ENCODE data around the gene PRPF8. TPM values are rescaled to one million over a fixed set of nuclear protein-coding genes. Genes with fewer than 3 reads are reported as not detected.
A peak's percentile ranks its signal among the peaks of the same experiment; 100 is the strongest.

PRPF8 gene
- total and polyA plus RNA-seq, 2 of the 13 experiments (the other 11 are each of a cell fraction or from before 2014, with no cell fraction given): 112 to 179 TPM

DNA sequence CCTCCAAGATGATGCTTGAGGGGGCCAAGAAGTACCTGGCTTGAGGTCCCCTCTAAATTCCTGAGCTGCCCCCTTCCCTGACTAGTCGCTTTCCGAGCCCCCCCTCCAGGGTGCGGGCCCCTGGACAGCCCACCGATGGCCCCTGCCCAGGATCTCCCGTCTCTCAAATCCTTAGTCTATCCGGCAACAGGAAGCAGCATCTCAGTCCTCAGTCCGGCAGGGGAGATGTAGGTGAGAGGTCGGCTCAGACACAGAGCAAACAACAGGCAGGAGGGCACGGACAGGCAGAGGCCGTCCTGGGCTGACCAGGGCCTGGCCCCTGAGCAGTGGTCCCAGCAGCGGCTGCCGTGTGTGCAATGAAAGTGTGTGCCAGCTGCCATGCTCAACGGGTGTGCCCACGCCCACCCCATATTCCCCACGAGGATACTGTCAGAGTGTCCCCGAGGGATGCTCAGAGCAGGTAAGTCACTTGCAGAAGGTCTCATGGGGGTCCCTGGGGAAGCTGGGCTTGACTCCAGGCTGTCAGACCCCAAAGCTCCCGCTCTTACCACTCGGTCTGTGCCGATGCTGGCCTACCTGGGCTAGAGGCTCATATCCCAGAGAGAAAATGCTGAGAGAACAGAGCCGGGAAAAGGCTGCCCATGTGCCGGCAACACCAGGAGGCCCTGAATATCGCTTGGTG lies 63.3 kb downstream of the PRPF8 start (continued):
- TF ChIP-seq, protein P1, sequence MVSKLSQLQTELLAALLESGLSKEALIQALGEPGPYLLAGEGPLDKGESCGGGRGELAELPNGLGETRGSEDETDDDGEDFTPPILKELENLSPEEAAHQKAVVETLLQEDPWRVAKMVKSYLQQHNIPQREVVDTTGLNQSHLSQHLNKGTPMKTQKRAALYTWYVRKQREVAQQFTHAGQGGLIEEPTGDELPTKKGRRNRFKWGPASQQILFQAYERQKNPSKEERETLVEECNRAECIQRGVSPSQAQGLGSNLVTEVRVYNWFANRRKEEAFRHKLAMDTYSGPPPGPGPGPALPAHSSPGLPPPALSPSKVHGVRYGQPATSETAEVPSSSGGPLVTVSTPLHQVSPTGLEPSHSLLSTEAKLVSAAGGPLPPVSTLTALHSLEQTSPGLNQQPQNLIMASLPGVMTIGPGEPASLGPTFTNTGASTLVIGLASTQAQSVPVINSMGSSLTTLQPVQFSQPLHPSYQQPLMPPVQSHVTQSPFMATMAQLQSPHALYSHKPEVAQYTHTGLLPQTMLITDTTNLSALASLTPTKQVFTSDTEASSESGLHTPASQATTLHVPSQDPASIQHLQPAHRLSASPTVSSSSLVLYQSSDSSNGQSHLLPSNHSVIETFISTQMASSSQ (IDR thresholded peaks at IDR 0.05; ENCODE audit: low read depth): no peak
- TF ChIP-seq, protein P1 (CRISPR knock-in tag; IDR thresholded peaks at IDR 0.05; ENCODE audit: borderline replicate concordance): no peak
- no peak for TF ChIP-seq ARNT2 (CRISPR knock-in tag; IDR thresholded peaks at IDR 0.05; ENCODE audit: low read depth)
- no peak for TF ChIP-seq ZNF274 (CRISPR knock-in tag; IDR thresholded peaks at IDR 0.05)
- TF ChIP-seq, protein P2, sequence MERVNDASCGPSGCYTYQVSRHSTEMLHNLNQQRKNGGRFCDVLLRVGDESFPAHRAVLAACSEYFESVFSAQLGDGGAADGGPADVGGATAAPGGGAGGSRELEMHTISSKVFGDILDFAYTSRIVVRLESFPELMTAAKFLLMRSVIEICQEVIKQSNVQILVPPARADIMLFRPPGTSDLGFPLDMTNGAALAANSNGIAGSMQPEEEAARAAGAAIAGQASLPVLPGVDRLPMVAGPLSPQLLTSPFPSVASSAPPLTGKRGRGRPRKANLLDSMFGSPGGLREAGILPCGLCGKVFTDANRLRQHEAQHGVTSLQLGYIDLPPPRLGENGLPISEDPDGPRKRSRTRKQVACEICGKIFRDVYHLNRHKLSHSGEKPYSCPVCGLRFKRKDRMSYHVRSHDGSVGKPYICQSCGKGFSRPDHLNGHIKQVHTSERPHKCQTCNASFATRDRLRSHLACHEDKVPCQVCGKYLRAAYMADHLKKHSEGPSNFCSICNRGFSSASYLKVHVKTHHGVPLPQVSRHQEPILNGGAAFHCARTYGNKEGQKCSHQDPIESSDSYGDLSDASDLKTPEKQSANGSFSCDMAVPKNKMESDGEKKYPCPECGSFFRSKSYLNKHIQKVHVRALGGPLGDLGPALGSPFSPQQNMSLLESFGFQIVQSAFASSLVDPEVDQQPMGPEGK (CRISPR knock-in tag; IDR thresholded peaks at IDR 0.05): peak; percentile 15; the same call in 1 of the 2 replicates
- TF ChIP-seq ZBTB7B (CRISPR knock-in tag; IDR thresholded peaks at IDR 0.05): 0 out of 2 replicates have a peak, but pooled peaks have one; percentile 44
- TF ChIP-seq, protein P3, sequence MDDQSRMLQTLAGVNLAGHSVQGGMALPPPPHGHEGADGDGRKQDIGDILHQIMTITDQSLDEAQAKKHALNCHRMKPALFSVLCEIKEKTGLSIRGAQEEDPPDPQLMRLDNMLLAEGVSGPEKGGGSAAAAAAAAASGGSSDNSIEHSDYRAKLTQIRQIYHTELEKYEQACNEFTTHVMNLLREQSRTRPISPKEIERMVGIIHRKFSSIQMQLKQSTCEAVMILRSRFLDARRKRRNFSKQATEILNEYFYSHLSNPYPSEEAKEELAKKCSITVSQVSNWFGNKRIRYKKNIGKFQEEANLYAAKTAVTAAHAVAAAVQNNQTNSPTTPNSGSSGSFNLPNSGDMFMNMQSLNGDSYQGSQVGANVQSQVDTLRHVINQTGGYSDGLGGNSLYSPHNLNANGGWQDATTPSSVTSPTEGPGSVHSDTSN (CRISPR knock-in tag; IDR thresholded peaks at IDR 0.05; ENCODE audit: borderline replicate concordance): no peak
- no peak for TF ChIP-seq ZNF550 (CRISPR knock-in tag; IDR thresholded peaks at IDR 0.05; ENCODE audit: borderline replicate concordance)
- TF ChIP-seq ZNF296 (CRISPR knock-in tag; conservative IDR thresholded peaks at IDR 0.05): no peak
- no peak for TF ChIP-seq ZNF775 (CRISPR knock-in tag; IDR thresholded peaks at IDR 0.05; ENCODE audit: borderline replicate concordance)
- TF ChIP-seq, protein P4, sequence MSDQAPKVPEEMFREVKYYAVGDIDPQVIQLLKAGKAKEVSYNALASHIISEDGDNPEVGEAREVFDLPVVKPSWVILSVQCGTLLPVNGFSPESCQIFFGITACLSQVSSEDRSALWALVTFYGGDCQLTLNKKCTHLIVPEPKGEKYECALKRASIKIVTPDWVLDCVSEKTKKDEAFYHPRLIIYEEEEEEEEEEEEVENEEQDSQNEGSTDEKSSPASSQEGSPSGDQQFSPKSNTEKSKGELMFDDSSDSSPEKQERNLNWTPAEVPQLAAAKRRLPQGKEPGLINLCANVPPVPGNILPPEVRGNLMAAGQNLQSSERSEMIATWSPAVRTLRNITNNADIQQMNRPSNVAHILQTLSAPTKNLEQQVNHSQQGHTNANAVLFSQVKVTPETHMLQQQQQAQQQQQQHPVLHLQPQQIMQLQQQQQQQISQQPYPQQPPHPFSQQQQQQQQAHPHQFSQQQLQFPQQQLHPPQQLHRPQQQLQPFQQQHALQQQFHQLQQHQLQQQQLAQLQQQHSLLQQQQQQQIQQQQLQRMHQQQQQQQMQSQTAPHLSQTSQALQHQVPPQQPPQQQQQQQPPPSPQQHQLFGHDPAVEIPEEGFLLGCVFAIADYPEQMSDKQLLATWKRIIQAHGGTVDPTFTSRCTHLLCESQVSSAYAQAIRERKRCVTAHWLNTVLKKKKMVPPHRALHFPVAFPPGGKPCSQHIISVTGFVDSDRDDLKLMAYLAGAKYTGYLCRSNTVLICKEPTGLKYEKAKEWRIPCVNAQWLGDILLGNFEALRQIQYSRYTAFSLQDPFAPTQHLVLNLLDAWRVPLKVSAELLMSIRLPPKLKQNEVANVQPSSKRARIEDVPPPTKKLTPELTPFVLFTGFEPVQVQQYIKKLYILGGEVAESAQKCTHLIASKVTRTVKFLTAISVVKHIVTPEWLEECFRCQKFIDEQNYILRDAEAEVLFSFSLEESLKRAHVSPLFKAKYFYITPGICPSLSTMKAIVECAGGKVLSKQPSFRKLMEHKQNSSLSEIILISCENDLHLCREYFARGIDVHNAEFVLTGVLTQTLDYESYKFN (CRISPR knock-in tag; conservative IDR thresholded peaks at IDR 0.05): peak; percentile 81
- TF ChIP-seq KDM1A (CRISPR knock-in tag; IDR thresholded peaks at IDR 0.05): no peak
- no peak for TF ChIP-seq ZSCAN12 (CRISPR knock-in tag; IDR thresholded peaks at IDR 0.05)
- TF ChIP-seq FOXC1 (CRISPR knock-in tag; IDR thresholded peaks at IDR 0.05; ENCODE audit: borderline replicate concordance): no peak
- TF ChIP-seq REXO4 (CRISPR knock-in tag; IDR thresholded peaks at IDR 0.05; ENCODE audit: borderline replicate concordance): no peak
- TF ChIP-seq ZNF660 (CRISPR knock-in tag; IDR thresholded peaks at IDR 0.05; ENCODE audit: borderline replicate concordance, low read depth): no peak
- TF ChIP-seq, protein P5, sequence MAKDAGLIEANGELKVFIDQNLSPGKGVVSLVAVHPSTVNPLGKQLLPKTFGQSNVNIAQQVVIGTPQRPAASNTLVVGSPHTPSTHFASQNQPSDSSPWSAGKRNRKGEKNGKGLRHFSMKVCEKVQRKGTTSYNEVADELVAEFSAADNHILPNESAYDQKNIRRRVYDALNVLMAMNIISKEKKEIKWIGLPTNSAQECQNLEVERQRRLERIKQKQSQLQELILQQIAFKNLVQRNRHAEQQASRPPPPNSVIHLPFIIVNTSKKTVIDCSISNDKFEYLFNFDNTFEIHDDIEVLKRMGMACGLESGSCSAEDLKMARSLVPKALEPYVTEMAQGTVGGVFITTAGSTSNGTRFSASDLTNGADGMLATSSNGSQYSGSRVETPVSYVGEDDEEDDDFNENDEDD (CRISPR knock-in tag; IDR thresholded peaks at IDR 0.05; ENCODE audit: borderline replicate concordance): no peak
